Upper lobe of left lung (tissue), 6 donors: ENCODE data around the gene ZNF318. TPM values are rescaled to one million over a fixed set of nuclear protein-coding genes. Genes with fewer than 3 reads are reported as not detected.

Experiments
- ATAC-seq, 2 donors: fragments of 200-7000 bp; cut with Tn5 transposase; one replicate each; pipeline ENCODE4 v1.9.1; 2022; ENCODE audit warnings: mild to moderate bottlenecking in 2 of 2, moderate library complexity in 2 of 2; ENCODE audit not compliant: low FRiP score in 2 of 2
- DNase-seq, 2 donors: peaks; one replicate each; pipeline ENCODE4 v3.0.0-alpha.2; 2019 to 2020
- H3K27ac ChIP-seq, 4 donors: fragments of 200-600 bp; sonication (generic); one replicate each; pipeline ENCODE4 v1.5.1; 2016 to 2019
- H3K27me3 ChIP-seq, 4 donors: fragments of 200-600 bp; sonication (generic); one replicate each; pipeline ENCODE4 v1.5.1; 2017 to 2019
- H3K36me3 ChIP-seq, 4 donors: fragments of 200-600 bp; sonication (generic); one replicate each; pipeline ENCODE4 v1.5.1; 2016 to 2019
- H3K4me1 ChIP-seq, 4 donors: fragments of 200-600 bp; sonication (generic); one replicate each; pipeline ENCODE4 v1.5.1; 2018 to 2019
- H3K4me3 ChIP-seq, 4 donors: fragments of 200-600 bp; sonication (generic); one replicate each; pipeline ENCODE4 v1.5.1; 2017 to 2019; ENCODE audit warnings: mild to moderate bottlenecking in 2 of 4, moderate library complexity in 1 of 4
- H3K9me3 ChIP-seq, 4 donors: fragments of 200-600 bp; sonication (generic); one replicate each; pipeline ENCODE4 v1.5.1; 2018 to 2019
- EP300 ChIP-seq, 4 donors: sonication (generic); formaldehyde crosslinking; IDR thresholded peaks; one replicate each; pipeline ENCODE4 v1.5.1; 2017; ENCODE audit warnings: antibody characterized with exemption in 4 of 4, control low read depth in 2 of 4
- POLR2A ChIP-seq, 4 donors: fragments of 450-650 bp; IDR thresholded peaks; one replicate each; pipeline ENCODE4 v1.5.1; 2016 to 2017; ENCODE audit warnings: antibody characterized with exemption in 4 of 4, mild to moderate bottlenecking in 2 of 4
- POLR2AphosphoS5 ChIP-seq, 2 donors: sonication (generic); formaldehyde crosslinking; IDR thresholded peaks; one replicate each; pipeline ENCODE4 v1.5.1; 2017; ENCODE audit warnings: antibody characterized with exemption in 2 of 2
- WGBS, 2 donors: methylation state at CpG; one replicate each; pipeline ENCODE4 v1.1.5; 2017 to 2018; 5-methylcytosine and 5-hydroxymethylcytosine counted together
- total RNA-seq, 6 donors: library from RNA; depleted of rRNA in 4 of 6; stranded (reverse); fragments of >200 nt in 4 of 6; gene quantifications; one replicate each; pipeline versions ENCODE4 v1.1.0 to v1.2.1, GENCODE V29; 2016 to 2021
- TF ChIP-seq, protein P1 (sequence below), 6 experiments: fragments of 450-650 bp in 4 of 6; fragments of 200-600 bp in 2 of 6; sonication (generic) in 2 of 6; IDR thresholded peaks; one replicate each; pipeline ENCODE4 v1.5.1; 2016 to 2019; ENCODE audit warnings: antibody characterized with exemption in 6 of 6
- donor health status: DM: no; HTN: no; CAD: no; lungs with moderate emphysema.
- donor health status: DM: no; HTN: yes; CAD: no; lungs with severe emphysema.

ZNF318 gene
- total RNA-seq, 6 donors from 2014 or later: 10.3 to 19.9 (median 15.3) TPM

DNA sequence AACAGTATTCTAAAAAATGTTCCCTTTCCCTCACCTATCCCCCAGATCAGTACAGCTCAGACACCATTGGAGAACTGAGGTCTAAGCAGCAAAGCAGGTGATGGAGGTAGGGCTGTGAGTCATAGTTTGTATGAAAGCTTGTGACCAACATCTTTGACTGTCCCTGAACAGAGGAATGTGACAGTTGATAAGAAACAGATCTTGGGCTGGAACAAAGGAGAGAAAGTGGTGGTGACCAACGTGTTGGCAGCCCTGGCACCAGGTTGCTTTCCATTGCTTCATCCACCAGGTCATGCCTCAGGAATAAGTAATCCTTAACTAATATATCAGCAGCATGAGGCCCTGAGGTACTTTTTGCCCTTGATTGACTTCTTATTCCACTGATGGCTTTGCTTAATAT, 40.9 kb downstream of the ZNF318 start:
- Histone ChIP-seq H3K9me3 (no peaks in the 10 kb centered on the region), H3K36me3 (no peaks in the 10 kb centered on the region), H3K27ac (no peak overlapping the region), H3K4me1 (no peaks in the 10 kb centered on the region), H3K4me3 (no peak overlapping the region), H3K27me3 (no peaks in the 10 kb centered on the region)
- TF ChIP-seq, protein P1, sequence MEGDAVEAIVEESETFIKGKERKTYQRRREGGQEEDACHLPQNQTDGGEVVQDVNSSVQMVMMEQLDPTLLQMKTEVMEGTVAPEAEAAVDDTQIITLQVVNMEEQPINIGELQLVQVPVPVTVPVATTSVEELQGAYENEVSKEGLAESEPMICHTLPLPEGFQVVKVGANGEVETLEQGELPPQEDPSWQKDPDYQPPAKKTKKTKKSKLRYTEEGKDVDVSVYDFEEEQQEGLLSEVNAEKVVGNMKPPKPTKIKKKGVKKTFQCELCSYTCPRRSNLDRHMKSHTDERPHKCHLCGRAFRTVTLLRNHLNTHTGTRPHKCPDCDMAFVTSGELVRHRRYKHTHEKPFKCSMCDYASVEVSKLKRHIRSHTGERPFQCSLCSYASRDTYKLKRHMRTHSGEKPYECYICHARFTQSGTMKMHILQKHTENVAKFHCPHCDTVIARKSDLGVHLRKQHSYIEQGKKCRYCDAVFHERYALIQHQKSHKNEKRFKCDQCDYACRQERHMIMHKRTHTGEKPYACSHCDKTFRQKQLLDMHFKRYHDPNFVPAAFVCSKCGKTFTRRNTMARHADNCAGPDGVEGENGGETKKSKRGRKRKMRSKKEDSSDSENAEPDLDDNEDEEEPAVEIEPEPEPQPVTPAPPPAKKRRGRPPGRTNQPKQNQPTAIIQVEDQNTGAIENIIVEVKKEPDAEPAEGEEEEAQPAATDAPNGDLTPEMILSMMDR (IDR thresholded peaks at IDR 0.05): no peak
- no peak for TF ChIP-seq POLR2AphosphoS5 (IDR thresholded peaks at IDR 0.05)
- no peak for TF ChIP-seq POLR2A (IDR thresholded peaks at IDR 0.05)
- no peak for TF ChIP-seq EP300 (IDR thresholded peaks at IDR 0.05)
- WGBS, 2 donors: 59 to 79% methylated on average over 1 of the region's 1 CpG
- DNase-seq (no peak), ATAC-seq (no peak)

DNA sequence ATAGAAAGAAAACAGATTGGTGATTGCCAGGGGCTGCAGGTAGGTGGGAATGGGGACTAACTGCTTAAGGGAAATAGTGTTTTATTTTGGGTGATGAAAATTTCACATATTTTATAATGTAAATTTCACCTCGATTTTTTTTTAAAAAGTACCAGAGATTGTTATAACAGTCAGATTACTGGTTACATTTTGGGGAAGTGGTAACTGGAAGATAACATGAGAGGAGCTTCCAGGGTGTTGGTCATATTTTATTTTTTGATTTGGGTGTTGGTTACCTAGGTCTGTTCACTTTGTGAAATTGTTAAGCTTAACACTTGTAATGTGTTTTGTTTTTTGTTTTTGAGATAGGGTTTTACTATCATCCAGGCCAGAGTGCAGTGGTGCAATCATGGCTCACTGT, 43.6 kb downstream of the ZNF318 start:
- Histone ChIP-seq H3K27ac (no peak overlapping the region), H3K27me3 (no peaks in the 10 kb centered on the region), H3K4me3 (no peak overlapping the region), H3K9me3 (no peaks in the 10 kb centered on the region), H3K4me1 (no peaks in the 10 kb centered on the region), H3K36me3 (no peaks in the 10 kb centered on the region)
- ATAC-seq (no peak), DNase-seq (no peak)
- WGBS, 2 donors: 63 to 75% methylated on average over 1 of the region's 1 CpG
- TF ChIP-seq, protein P1 (IDR thresholded peaks at IDR 0.05): no peak

DNA sequence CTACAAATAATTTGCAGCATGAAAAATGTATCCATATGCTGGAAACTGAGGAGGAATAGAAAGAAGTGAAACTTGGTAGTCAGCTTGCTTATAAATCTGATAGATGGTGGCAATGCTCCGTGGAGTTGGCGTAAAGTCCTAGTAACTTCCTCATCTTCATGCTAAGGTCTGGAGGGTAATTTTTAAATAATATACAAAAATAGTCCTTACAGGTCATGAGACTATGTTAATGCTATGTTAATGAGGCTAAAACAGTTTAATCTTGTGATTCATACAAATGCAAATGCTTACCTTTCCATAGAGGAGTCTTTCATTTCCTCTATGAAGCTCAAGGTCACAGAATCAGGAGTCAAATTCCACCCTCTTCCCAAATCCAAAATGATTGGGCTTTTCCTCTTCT, 51.4 kb downstream of the ZNF318 start:
- no peak for DNase-seq
- Histone ChIP-seq H3K36me3 (no peaks in the 10 kb centered on the region), H3K4me3 (no peak overlapping the region), H3K27me3 (no peaks in the 10 kb centered on the region), H3K9me3 (no peaks in the 10 kb centered on the region), H3K4me1 (peaks cover 0 to 5% (median 2%) of the 10 kb centered on the region in 4 donors), H3K27ac (no peak overlapping the region)
- TF ChIP-seq EP300 (IDR thresholded peaks at IDR 0.05): no peak
- no peak for TF ChIP-seq POLR2AphosphoS5 (IDR thresholded peaks at IDR 0.05)
- no peak for TF ChIP-seq POLR2A (IDR thresholded peaks at IDR 0.05)
- TF ChIP-seq, protein P1 (IDR thresholded peaks at IDR 0.05): no peak
- no peak for ATAC-seq
- WGBS, 2 donors: 78 to 85% methylated on average over 2 of the region's 2 CpGs

DNA sequence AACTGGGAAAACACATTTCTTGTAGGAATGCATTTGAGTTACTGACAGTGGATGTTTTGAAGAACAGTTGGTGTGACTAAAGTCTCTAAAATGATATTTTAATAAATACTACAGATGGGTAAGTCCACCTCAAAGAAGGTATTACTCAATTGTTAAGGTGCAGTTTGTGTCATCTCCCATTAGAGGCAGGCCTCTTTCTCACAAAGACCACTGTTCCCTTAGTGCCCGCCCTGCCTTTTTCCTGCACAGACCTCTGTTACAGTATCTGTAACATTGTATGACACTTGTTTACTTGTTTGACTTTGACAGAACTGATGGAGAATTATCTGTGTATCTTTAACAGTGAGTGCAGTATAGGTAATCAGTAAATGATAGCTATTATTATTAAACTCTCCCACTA, 55.6 kb downstream of the ZNF318 start:
- Histone ChIP-seq H3K36me3 (no peaks in the 10 kb centered on the region), H3K27ac (no peak overlapping the region), H3K4me1 (peaks cover 1 to 17% (median 9%) of the 10 kb centered on the region in 4 donors), H3K9me3 (no peaks in the 10 kb centered on the region), H3K4me3 (no peak overlapping the region), H3K27me3 (no peaks in the 10 kb centered on the region)
- TF ChIP-seq POLR2AphosphoS5 (IDR thresholded peaks at IDR 0.05) (no peak), EP300 (IDR thresholded peaks at IDR 0.05) (no peak)
- TF ChIP-seq, protein P1 (IDR thresholded peaks at IDR 0.05): no peak
- ATAC-seq (no peak), DNase-seq (no peak)
- 81 to 91% methylated on average over 1 of the region's 1 CpG for WGBS, 2 donors

DNA sequence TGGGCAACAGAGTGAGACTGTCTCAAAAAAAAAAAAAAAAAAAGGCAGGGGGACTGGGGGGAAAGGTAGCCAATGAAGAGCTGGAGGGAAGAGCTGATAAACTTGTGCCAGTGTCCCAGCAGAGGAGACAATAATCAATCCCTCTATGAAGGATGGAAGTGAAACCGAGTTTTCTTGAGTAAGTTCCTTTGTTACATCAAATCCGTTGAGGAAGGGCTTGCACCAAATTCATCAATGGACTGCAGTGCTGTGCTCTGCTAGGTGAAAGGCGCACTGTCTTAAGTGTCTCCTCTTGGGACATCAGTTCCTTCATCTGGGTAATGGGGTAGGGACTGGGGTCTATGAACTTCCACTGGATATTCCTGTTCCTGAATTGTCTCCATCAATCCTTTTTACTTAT, 57.8 kb downstream of the ZNF318 start:
- Histone ChIP-seq H3K27ac (peak overlapping the region in 1 of 4 donors; percentile 49), H3K9me3 (no peaks in the 10 kb centered on the region), H3K36me3 (no peaks in the 10 kb centered on the region), H3K4me1 (peaks cover 8 to 26% (median 16%) of the 10 kb centered on the region in 4 donors), H3K4me3 (no peak overlapping the region), H3K27me3 (no peaks in the 10 kb centered on the region)
- TF ChIP-seq EP300 (IDR thresholded peaks at IDR 0.05) (no peak), POLR2AphosphoS5 (IDR thresholded peaks at IDR 0.05) (no peak), POLR2A (IDR thresholded peaks at IDR 0.05) (no peak)
- TF ChIP-seq, protein P1 (IDR thresholded peaks at IDR 0.05): no peak
- 66 to 68% methylated on average over 3 of the region's 3 CpGs for WGBS, 2 donors
- no peak for DNase-seq
- ATAC-seq: no peak
